GM21381 (cell line): Measurements from ENCODE around the gene AMOT.
A peak's percentile ranks its signal among the peaks of the same experiment; 100 is the strongest.

Source experiments
- ATAC-seq: cut with Tn5 transposase; IDR thresholded peaks from one replicate; pipeline ENCODE4 v1.9.1; 2021; ENCODE audit warnings: mild to moderate bottlenecking, moderate library complexity; ENCODE audit not compliant: unreplicated experiment

Gene AMOT

GRCh38 chrX:112808007-112808406 lies 32.6 kb downstream of the AMOT start:
- no peak for ATAC-seq

DNA sequence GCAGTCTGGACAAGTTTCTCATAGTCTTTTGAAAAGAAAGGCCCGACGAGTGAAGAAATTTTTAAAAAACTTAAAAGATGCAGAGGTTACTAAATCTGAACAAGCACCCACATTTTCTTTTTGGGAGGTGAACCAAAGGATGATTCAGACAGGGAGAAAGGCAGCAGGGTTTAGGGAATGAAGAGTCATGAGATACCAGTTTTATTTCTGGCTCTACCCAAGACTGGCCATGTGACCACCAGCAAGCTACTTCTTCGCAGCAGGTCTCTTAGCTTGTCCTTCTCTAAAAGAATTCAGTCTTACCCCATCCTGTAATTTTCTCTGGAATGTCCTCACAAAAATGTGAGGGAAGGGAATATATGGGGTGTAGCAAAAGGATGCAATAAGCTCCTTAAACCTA lies 37.6 kb downstream of the AMOT start:
- no peak for ATAC-seq

- ATAC-seq: no peak
Measured at GRCh38 chrX:112802541-112802940, 38.1 kb downstream of the AMOT start.

DNA sequence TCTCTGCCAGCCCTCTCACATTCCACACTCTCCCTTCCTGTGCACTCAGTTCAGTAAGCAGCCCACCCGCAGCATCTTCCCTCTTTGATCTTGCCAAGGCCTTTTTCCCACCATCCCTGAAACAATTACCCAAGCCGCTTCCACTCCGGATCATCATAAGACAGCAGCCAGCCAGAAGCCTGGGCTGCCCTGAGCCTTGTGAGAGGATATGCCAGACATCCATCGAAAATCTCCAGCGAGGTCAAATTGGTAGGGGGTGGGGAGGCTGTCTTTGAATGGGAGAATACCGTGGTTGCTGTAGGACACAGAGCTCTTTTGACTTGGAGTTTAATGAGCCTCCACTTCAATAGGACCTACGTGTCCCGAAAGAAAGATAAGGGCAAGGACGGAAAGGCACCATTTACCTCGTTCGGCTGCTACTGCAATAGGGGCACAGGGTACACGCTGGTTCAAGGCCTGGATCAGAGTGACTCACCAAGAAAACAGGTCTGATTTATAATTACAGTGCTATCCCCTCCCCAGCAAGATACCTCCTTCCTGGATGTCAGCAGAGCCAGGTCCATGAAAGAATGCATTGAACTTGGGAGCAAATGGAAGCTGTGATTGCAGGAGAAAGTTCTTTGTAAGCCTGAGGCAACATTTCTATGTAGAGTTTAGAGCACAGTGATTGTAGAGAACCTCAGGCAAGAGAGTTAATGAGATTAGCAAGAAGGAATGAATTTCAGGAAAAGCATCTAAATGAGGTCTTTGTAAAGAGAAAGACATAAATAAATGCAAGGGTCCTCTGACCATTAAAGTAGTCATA lies 39.5 kb downstream of the AMOT start:
- no peak for ATAC-seq

DNA sequence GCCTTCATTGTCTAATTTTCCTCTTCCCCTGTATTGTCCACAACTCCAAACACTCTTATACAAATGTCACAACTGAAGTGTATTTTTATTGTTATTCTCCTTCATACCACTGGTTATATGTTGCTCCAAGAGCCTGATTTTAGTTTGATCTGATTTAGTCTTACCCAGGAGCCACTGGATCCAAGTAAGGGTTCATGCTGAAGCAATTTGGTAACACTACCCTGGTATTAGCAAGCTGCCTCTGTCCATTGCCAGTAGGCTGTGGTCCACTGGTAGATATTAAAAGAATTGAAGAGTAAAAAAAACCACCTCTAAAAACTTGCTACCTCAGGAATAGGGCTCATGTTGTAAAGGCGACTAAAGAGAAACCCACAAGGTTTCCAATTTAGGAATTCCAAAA lies 41.2 kb downstream of the AMOT start:
- ATAC-seq: no peak

GRCh38 chrX:112798736-112799135 lies 41.9 kb downstream of the AMOT start:
- no peak for ATAC-seq

GRCh38 chrX:112789931-112790330 lies 50.7 kb downstream of the AMOT start:
- ATAC-seq: no peak

- no peak for ATAC-seq
Measured at GRCh38 chrX:112786076-112786475, 54.6 kb downstream of the AMOT start.

DNA sequence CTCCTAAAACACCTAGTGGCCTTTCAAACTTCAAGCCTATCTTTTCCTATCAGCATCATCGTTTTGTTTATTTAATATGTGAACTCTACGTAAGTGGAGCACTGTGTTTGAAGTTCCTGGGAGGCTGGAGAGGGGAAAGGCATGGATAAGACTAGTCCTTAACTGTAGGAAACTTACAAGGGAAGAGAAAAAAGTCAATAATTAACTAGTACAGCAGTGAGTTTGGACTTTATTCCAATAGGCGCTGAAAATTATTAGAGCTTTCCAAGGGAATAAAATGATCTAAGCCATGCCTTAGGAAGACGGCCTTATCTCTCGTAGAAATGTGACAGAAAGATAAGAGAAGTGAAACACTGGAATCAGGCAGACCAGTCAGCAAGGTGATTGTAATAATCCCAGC lies 55.3 kb downstream of the AMOT start:
- ATAC-seq: no peak

DNA sequence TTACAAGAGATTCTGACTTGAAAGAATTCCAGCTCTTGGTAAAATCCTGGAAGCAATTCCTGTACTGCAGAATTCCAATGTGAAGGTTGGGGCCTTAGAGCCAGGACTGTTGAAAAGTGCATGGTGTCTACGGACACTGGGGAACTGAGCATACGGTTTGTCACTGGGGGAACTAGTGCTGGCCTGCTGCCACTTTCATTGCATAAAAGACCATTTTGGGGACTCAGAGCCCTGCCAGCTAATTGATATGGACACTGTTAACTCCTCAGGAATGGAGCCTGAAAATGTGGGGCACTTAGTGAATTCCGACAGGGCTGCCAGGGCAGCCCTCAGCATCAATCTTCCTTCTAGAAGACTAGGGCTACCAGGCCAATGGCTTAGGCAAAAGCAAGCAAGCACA lies 55.9 kb downstream of the AMOT start:
- ATAC-seq: no peak

DNA sequence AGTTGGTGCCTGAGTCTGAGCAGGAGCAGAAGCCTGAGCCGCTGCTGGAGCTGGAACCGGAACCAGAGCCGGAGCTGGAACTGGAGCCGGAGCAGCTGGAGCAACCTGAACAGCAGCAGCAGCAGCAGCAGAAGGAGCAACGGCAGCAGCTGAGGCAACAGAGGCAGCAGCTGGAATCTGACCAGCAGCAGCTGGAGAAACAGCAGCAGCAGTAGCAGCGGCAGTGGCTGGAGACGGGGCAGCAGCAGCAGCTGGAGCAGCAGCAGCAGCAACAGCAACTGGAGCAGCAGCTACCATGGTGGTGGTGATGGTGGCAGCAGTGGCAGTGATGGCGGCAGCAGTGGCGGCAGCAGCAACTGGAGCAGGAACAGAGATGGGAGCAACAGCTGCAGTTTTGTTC lies 61.5 kb downstream of the AMOT start:
- ATAC-seq: no peak

DNA sequence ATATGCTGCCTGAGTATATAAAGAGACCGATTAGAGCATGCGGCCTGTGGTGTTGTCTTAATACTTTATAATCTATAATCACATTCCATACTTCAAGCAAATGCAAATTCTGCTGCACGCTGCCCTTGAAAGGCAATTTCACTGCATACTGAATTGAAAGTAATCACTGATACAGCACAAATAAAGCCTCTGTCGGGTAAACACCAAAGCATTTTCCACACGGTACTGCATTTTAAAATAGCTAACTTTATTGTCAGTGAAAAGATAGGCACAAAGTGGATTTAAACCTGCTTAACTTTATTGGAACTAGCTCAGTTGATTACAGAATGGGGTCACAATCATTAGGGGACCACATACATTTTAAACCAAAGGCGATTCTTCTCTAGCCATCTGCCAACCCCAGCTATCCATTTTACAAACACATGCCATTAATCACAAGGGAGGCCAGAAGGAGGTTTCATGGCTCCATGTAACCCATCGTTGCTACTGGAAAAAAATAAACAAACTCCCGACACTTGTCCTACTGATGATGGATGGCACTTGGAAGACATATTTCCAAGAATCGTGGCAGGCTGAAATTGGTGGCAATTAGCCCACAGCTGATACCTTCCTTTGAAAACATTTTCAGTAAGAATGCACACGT lies 65.9 kb downstream of the AMOT start:
- no peak for ATAC-seq

DNA sequence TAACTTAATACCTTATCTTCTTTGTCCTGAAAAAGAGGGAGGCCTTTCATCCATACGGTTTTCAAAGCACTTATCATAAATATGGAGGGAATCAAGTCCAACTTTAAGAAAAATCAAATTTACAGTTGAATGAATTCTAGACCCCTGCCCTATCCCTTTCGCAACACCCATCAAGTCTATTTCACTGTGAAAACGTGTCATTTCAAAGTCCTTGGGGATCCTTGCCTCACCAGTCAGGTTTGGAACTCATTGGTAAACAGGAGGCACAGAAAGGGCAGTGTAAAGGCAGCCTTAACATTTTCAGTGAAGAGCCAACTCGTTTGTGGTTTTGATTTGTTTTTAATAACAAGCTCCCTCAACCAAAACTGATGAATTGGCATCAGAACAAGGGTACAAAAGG lies 66.5 kb downstream of the AMOT start:
- no peak for ATAC-seq

DNA sequence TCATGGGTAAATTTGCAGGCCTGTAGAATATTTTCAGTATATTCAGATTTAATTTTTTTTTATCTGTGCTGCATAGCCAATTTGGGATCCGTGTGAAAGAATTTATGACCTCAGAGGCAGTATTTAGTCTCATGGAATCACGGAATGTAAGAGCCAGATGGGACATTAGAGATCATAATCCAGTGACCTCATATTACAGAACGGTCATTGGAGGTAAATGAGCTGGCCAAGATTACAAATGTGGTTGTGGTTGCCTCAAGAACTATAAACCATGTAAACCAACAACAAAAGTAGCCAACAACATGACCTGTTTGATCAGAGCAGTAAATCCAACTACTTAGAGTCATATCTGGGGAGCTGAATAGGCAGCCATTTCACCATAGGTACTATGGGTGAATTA lies 71.6 kb downstream of the AMOT start:
- ATAC-seq: no peak

- no peak for ATAC-seq
Measured at GRCh38 chrX:112768563-112768962, 72.1 kb downstream of the AMOT start.

GRCh38 chrX:112766774-112767173 lies 73.9 kb downstream of the AMOT start:
- ATAC-seq: no peak

- peak; percentile 83 for ATAC-seq
Measured at GRCh38 chrX:112761242-112762207, 79.1 kb downstream of the AMOT start.

DNA sequence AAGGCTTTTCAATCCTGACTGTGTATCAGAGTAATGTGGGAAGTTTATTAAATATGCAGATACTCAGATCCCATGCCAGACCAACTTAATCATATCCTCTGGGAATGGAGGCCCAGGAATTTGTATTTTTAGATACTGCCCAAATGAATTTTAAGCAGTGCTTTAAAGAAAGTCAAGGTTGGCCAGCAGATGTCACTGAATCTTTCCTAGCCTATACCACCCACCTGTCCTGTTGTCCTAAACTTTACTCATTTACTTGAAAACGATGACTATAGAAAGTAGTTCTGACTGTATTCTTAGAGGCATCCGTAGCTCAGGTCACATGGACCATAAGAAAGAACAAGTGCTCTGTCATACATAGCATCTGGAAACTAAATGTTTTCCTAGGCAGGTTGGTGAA lies 79.9 kb downstream of the AMOT start:
- peak; percentile 59 for ATAC-seq

DNA sequence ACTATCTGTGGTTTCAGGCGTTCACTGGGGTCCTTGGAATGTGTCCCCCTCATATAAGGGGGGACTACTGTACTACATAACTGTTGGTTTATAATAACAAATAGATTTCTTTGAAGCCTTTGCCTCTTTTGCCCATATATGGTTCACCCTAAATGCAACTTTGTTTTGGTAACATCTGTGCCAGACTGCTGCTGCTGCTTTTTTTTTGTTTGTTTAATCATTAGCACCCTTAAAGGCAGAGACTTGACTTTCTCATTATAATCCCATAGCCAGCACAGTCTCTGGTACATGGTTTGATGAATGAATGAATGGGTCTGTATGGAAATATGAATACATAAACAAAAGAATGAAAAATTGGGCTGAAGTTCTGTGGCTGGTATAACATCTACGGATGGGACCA lies 80.7 kb downstream of the AMOT start:
- ATAC-seq: no peak

DNA sequence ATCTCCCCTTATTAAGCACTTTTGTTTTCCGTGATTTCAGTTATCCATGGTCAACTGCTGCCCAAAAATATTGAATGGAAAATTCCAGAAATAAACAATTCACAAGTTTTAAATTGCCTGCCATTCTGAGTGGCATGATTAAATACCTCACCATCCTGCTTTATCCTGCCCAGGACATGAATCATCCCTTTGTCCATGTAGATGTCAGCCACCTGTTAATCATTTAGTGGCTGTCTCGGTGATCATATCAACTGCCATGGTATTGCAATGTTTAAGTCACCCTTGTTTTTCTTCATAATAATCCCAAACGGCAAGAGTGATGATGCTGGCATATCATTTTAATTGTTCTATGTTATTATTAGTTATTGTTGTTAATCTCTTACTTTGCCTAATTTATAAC lies 81.1 kb downstream of the AMOT start:
- no peak for ATAC-seq

- ATAC-seq: no peak
Measured at GRCh38 chrX:112757946-112758345, 82.7 kb downstream of the AMOT start.

- ATAC-seq: no peak
Measured at GRCh38 chrX:112753116-112753515, 87.5 kb downstream of the AMOT start.
